K562 (cell line): ENCODE results near the gene LAMTOR1. TPM values are rescaled to one million over a fixed set of nuclear protein-coding genes. Genes with fewer than 3 reads are reported as not detected.

ENCODE experiments used
- CBX2 ChIP-seq: fragments of 200-600 bp; sonication (generic); IDR thresholded peaks from one replicate; pipeline ENCODE4 v1.6.1; 2012; ENCODE audit warnings: mild to moderate bottlenecking, low read length, inconsistent platforms; ENCODE audit not compliant: insufficient read depth, poor library complexity, severe bottlenecking
- DPF2 ChIP-seq: fragments of 450-650 bp; IDR thresholded peaks from 2 replicates; pipeline ENCODE4 v1.6.1; 2016
- MED1 ChIP-seq: sonication (generic); formaldehyde crosslinking; IDR thresholded peaks from 2 replicates; pipeline ENCODE4 v1.8.1; 2023; ENCODE audit warnings: missing genetic modification reagents, borderline replicate concordance
- RERE ChIP-seq: sonication (generic); formaldehyde crosslinking; IDR thresholded peaks from 2 replicates; pipeline ENCODE4 v1.8.0; 2023; ENCODE audit warnings: missing genetic modification reagents, mild to moderate bottlenecking, borderline replicate concordance
- SREBF2 ChIP-seq: sonication (generic); formaldehyde crosslinking; IDR thresholded peaks from 2 replicates; pipeline ENCODE4 v1.4.0; 2020; ENCODE audit warnings: mild to moderate bottlenecking, missing genetic modification reagents
- SRSF7 ChIP-seq: fragments of 200-400 bp; formaldehyde crosslinking; optimal IDR thresholded peaks from 2 replicates; pipeline ENCODE3; 2017; ENCODE audit warnings: mild to moderate bottlenecking, low read depth, low read length
- TAF9B ChIP-seq: fragments of 450-650 bp; IDR thresholded peaks from 2 replicates; pipeline ENCODE4 v1.6.1; 2018; ENCODE audit warnings: mild to moderate bottlenecking; ENCODE audit not compliant: partially characterized antibody
- ZNF76 ChIP-seq: fragments of 250-450 bp; sonication (Bioruptor Pico); IDR thresholded peaks from 2 replicates; pipeline ENCODE4 v1.4.0; 2020; ENCODE audit warnings: mild to moderate bottlenecking, moderate library complexity, borderline replicate concordance
- polyA plus RNA-seq, 8 experiments: library from polyadenylated mRNA; depleted of rRNA in 4 of 8; stranded (reverse) in 5 of 8; unstranded in 3 of 8; fragments of >200 nt; fragmentation: Nextera tagmentation in 2 of 8; fragmentation: Illumina TruSeq in 1 of 8; extraction: Ambion mirVana in 2 of 8; extraction: Trizol in 1 of 8; gene quantifications; 2 replicates each; pipeline versions ENCODE4 v1.2.1 to v1.2.3, GENCODE V29; 2011 to 2014; ENCODE audit warnings: inconsistent platforms in 1 of 8, missing spikeins in 1 of 8
- total RNA-seq, 7 experiments: library from RNA; depleted of rRNA in 6 of 7; stranded (reverse); fragments of >200 nt in 6 of 7; fragmentation: Illumina TruSeq in 2 of 7; extraction: Trizol in 2 of 7; gene quantifications; 2 replicates each; pipeline versions ENCODE4 v1.2.1 to v1.2.3, GENCODE V29; 2011 to 2021; ENCODE audit warnings: low replicate concordance in 1 of 7
- TF ChIP-seq, protein P1 (sequence below): fragments of 450-650 bp; IDR thresholded peaks from 2 replicates; pipeline ENCODE4 v1.6.1; 2016; ENCODE audit warnings: mild to moderate bottlenecking, moderate library complexity

The LAMTOR1 gene
- total and polyA plus RNA-seq, 9 of the 15 experiments (the other 6 are each of a cell fraction or from before 2014, with no cell fraction given) = 62.6 to 104 (median 85.3) TPM

- TF ChIP-seq, protein P1, sequence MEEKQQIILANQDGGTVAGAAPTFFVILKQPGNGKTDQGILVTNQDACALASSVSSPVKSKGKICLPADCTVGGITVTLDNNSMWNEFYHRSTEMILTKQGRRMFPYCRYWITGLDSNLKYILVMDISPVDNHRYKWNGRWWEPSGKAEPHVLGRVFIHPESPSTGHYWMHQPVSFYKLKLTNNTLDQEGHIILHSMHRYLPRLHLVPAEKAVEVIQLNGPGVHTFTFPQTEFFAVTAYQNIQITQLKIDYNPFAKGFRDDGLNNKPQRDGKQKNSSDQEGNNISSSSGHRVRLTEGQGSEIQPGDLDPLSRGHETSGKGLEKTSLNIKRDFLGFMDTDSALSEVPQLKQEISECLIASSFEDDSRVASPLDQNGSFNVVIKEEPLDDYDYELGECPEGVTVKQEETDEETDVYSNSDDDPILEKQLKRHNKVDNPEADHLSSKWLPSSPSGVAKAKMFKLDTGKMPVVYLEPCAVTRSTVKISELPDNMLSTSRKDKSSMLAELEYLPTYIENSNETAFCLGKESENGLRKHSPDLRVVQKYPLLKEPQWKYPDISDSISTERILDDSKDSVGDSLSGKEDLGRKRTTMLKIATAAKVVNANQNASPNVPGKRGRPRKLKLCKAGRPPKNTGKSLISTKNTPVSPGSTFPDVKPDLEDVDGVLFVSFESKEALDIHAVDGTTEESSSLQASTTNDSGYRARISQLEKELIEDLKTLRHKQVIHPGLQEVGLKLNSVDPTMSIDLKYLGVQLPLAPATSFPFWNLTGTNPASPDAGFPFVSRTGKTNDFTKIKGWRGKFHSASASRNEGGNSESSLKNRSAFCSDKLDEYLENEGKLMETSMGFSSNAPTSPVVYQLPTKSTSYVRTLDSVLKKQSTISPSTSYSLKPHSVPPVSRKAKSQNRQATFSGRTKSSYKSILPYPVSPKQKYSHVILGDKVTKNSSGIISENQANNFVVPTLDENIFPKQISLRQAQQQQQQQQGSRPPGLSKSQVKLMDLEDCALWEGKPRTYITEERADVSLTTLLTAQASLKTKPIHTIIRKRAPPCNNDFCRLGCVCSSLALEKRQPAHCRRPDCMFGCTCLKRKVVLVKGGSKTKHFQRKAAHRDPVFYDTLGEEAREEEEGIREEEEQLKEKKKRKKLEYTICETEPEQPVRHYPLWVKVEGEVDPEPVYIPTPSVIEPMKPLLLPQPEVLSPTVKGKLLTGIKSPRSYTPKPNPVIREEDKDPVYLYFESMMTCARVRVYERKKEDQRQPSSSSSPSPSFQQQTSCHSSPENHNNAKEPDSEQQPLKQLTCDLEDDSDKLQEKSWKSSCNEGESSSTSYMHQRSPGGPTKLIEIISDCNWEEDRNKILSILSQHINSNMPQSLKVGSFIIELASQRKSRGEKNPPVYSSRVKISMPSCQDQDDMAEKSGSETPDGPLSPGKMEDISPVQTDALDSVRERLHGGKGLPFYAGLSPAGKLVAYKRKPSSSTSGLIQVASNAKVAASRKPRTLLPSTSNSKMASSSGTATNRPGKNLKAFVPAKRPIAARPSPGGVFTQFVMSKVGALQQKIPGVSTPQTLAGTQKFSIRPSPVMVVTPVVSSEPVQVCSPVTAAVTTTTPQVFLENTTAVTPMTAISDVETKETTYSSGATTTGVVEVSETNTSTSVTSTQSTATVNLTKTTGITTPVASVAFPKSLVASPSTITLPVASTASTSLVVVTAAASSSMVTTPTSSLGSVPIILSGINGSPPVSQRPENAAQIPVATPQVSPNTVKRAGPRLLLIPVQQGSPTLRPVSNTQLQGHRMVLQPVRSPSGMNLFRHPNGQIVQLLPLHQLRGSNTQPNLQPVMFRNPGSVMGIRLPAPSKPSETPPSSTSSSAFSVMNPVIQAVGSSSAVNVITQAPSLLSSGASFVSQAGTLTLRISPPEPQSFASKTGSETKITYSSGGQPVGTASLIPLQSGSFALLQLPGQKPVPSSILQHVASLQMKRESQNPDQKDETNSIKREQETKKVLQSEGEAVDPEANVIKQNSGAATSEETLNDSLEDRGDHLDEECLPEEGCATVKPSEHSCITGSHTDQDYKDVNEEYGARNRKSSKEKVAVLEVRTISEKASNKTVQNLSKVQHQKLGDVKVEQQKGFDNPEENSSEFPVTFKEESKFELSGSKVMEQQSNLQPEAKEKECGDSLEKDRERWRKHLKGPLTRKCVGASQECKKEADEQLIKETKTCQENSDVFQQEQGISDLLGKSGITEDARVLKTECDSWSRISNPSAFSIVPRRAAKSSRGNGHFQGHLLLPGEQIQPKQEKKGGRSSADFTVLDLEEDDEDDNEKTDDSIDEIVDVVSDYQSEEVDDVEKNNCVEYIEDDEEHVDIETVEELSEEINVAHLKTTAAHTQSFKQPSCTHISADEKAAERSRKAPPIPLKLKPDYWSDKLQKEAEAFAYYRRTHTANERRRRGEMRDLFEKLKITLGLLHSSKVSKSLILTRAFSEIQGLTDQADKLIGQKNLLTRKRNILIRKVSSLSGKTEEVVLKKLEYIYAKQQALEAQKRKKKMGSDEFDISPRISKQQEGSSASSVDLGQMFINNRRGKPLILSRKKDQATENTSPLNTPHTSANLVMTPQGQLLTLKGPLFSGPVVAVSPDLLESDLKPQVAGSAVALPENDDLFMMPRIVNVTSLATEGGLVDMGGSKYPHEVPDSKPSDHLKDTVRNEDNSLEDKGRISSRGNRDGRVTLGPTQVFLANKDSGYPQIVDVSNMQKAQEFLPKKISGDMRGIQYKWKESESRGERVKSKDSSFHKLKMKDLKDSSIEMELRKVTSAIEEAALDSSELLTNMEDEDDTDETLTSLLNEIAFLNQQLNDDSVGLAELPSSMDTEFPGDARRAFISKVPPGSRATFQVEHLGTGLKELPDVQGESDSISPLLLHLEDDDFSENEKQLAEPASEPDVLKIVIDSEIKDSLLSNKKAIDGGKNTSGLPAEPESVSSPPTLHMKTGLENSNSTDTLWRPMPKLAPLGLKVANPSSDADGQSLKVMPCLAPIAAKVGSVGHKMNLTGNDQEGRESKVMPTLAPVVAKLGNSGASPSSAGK = no peak
- TF ChIP-seq TAF9B = no peak
- no peak for TF ChIP-seq ZNF76 (CRISPR knock-in tag)
- TF ChIP-seq DPF2 = peak; percentile 66; the same call in 1 of the 2 replicates
- TF ChIP-seq CBX2 = no peak
- no peak for TF ChIP-seq SREBF2 (CRISPR knock-in tag)
- no peak for TF ChIP-seq RERE (CRISPR knock-in tag)
- TF ChIP-seq SRSF7 = no peak
- no peak for TF ChIP-seq MED1 (CRISPR knock-in tag)
These were observed 22.5 kb downstream of the LAMTOR1 start, which contains the start of the genes LRRC51 and NUMA1 (continued) for GRCh38 chr11:72080326-72081183.
